HL-60/S4 (cell line): ENCODE data around the gene SLC1A3.

ENCODE experiments used
- in situ Hi-C: fragments of 300-500 bp; cut with MboI; formaldehyde crosslinking; loops from 2 replicates; pipeline ENCODE4 v1.14.3; 2022; ENCODE audit warnings: low sequenced_read_pairs

SLC1A3 gene

DNA sequence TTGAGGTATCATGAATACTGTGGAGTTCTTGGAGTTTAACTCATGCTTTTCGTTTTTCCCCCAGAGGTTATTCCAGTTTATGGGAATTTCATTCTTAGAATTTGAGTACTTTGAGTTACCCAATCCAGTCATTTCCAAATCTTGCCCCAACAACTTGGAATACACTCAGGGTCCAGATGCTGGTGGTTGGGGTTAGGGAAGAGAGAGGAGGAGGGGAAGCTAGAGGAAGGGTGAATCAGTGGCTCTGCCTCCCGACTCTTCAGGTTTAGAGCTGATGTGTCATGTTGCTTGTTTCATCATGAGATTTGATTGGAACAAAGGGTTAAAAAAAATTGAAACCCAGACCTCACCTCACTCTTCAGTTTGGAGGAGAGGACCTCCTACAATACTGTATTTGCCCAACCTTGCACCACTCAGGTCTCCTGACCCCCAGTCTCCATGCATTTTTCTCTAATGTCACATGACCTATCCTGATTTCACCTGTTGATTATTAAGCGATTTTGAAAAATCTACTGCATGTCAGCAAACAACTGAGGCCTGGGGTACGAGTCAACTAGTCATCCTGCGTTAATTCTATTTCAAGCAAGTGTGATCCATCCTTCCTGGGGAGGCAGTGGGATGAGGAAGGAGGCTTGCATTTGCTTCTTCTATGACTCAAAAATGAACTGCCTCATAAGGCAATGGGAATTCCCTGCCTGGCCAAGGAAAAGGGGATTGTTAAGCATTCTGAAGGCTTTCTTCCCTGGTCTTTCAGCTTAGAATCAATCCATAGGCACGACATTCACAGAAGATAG, 6.2 kb upstream of the SLC1A3 start:
- in situ Hi-C loops = no loop called here

DNA sequence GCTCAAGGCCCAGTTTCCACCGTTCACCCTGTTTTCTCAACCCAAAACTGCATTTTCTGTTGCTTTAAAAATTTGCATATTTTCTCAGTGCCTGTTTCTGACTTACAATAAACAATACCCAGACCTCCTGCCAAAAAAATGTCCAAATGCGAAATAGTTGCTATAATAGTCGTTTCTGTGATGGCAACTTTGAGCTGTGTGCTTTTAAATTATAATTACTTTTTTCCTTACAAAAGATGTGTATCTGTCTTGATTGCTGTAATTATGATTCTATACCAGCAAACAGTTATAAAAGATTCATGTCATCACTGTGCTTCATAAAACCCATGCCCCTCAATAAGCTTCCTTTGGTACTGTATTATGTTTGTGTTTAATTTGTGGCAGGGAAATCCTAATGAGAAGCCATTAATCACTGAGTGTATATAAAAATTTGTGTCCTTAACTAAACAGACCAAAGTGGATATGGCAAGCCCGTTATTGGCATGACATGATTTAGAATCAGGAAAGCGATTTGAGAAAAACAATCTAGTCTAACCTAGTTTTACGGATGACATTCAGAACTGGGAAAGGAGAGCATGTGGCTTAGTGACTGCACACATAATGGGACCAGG, 5.4 kb upstream of the SLC1A3 start:
- in situ Hi-C loops = no loop called here

DNA sequence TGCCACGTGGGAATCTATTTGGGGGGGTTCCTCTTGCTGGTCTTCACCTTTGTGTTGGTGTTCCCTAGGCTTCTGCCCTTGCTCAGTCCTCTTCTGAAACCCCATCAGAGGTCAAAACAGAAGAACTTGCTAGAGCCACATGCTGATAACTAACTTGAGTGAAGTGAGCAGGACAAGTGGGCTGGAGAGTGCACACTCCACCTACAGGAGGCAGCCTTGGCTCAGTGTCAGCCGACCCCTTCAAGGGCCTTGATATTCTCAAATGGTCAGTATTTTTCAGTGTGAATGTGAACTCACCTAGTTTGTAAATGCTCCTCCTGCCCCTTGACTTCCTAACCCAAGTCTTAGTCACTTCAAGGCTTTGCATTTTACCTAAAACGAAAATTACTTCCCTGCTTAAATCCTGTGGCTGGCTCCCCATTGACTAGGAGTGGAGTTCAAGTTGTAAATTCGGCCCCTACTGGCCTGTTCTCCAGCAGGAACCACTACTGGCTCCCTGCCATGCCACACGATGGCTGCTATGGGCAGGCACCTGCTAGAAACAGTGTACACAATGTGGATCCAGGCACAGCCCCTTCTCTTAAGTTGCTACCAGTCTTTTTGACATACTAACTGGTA, 3.6 kb upstream of the SLC1A3 start:
- in situ Hi-C loops = no loop called here

DNA sequence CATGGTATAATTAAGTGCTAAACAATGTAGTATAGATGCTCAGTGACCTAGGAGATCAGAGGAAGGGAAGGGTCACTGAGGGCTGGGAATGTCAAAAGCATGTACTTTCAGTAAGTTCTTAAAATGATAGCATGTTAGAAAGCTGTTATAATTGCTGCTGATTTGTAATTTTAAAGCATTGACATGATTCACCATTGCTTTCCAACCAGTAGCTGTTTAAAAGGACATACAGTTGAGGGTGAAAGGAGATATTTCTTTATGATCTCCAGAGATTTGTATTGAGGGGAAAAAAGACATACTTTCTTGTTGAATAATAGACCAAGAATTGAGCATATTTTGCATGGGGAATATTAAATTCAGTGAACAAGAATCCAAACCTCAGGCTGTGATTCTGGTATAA, 1.2 kb upstream of the SLC1A3 start:
- in situ Hi-C loops = no loop called here

DNA sequence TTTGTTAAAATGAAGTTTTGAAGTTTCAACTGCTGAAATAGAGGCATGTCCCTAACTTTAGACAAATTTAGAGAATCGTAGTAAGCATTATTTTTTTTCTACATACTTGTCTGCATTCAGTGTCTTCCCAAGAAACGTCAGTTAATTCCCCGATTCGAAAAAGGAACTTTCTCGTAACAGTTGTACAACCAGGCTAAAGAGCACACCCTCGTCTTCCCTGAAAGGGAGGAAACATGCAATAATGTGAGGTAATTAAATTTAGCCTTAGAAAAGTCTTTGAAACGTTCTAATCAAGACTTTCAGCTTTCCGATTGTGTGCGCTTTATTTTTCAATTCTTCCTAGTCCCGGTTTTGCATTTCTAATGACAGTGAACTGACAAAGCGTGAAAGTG, 374 bp upstream of the SLC1A3 start:
- in situ Hi-C loops = no loop called here

DNA sequence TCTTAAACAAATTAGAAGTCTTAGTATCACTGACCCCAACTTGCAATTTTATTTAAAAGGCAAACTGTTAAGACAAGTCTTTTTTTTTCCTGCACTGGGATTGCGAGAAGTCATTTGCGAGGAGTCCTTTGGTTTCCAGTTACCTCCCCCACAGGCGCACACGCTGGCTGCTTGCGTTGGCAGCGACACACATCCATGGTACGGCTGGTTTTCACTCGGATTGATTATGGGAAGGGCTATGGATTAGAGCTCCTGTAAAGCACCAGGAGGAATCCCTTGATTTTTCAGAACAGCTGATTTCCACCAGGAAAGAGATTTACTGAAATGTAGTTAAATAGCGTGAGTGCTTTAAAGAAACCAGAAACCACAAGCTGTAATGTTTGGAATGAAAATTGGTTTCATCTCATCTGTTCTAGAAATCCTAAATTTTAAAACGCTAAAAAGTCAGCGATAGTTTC, 737 bp downstream of the SLC1A3 start:
- in situ Hi-C loops = no loop called here

DNA sequence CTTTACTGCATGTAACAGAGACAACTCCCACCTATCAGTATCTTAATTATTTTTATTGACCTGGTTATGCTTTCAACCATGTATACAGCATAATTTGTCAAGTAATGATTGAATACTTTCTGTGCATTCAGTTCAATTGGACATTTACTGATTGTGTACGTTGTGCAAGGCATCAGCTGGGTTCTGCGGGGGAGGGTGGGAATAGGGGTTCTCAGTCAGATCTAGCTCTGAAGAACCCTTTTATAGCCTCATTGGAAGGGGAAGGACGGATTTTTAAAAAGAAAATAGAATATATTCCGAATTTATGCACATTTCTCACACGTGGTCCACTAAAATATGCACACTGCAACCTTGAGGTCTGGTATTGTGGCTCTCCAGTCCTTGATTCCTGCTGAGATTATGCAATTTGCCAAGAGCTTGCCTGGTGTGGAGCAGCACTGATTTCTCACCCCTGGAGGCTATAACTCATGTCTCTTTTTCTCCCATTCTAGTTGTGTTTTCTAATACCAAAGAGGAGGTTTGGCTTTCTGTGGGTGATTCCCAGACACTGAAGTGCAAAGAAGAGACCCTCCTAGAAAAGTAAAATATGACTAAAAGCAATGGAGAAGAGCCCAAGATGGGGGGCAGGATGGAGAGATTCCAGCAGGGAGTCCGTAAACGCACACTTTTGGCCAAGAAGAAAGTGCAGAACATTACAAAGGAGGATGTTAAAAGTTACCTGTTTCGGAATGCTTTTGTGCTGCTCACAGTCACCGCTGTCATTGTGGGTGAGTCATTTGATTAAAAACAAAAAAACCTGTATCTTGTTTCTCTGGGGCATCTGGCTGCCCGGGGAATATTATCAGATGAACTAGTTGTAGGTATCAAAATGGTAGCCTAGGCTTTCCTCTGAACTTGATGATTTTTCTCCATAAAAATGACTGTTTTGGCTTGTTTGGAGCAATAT, 1.7 kb downstream of the SLC1A3 start:
- in situ Hi-C loops = no loop called here

DNA sequence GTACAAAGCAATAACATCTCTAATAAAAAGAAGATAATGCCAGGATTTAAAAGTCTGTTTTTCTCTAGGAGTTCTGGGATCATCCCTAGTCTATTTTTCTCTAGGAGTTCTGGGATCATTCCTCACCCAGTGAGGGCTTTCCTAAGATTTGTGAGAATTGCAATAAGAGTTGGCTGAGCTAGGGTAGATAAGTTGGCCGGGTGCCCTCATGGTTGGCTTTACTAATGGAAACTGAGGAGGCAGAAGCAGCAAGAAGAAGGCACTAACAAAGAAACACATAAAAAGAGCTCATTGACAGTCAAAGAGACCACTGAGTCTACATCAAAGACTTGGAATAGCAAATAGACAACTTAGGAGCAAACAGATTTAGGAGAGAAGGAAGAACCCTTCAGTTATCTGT, 4.2 kb downstream of the SLC1A3 start:
- in situ Hi-C loops = no loop called here

DNA sequence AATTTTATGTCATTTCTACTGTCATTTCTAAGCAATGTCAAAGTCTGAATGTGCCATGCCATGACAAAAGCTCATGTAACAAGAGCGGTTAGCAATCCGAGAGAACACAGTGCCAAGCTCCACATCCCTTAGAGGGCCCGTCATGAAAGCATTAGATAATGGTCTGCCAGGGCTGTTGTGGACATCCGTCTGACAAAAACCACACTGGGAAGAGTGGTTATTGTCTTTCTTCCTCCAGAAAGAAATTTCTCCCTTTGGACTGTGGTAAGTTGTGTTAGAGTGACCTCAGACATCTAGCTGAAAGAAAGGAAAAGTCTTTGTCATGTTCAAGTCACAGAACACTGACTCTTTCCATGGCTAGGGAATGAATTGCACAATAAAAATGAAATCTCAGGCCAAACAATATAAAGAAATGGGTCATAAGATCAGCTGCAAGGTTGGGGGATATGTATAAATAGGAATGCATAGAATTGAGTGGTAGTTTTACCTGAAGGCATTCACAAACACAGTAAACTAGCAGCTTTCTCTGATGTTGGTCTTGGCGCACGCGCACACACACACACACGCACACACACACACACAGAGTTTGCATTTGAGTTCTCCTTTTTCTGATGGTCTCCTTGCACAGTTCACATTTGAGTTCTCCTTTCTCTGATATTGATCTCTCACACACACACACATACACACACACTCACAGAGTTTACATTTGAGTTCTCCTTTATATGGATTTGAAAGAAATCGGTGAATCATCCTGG, 5.3 kb downstream of the SLC1A3 start:
- in situ Hi-C loops = no loop called here

DNA sequence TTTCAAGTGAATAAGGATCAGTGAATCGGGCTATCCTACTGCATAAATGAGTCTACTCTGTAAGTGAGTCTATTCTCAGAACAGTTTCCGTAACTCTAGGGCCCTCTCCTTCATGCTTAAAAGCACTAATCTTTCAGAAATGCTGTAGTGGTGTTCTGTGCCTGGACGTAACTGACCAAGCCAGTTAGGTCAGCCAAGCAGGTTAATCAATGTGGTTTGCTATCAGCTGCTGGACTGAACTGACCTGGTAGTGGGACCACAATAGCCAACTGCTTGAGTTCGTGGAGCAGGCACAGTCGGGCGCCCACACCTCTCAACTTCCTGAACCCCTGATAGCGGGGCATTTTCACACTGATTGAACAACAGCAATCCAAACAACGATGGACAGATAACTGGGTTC, 6.8 kb downstream of the SLC1A3 start:
- in situ Hi-C loops = no loop called here

DNA sequence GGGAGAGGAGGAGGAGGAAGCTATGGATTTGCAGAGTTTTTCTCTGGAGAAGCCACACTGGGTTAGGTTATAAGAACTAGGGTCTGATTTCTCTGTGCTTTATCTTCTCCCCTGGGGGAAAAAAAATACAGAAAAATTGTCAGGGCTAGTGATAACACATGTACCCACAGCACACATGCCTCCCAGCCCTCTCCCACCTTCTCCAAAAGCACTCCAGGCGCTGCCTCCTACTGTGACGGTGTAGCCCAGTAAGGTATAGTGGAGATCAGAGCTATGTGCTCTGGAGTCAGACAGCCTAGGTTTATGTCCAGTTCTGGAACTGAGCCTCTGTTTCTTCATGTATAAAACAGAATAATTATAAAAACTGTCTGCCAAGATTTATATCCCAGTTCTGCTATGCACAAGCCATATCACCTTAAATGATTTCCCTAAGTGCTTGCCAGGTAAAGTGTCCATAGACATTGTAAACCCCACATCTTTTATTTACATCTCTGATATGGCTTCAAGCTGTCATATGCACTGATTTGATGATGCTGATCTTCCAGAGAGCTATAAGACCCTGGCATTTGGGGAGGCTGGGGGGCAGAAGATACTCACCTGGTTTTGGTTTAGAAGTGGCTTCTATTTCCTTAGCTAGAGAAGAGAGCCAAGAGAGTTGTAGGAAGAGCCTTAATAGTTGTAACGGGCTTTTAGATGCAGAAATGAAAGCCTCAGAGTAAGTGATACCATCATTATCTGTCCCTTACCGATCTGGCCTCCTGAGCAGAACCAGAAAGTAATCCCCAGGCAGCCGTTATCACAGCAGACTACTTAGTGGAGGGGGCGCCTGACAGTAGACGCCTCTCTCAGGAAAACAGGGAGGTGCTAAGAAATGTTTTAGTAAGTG, 7.6 kb downstream of the SLC1A3 start:
- in situ Hi-C loops = no loop called here

DNA sequence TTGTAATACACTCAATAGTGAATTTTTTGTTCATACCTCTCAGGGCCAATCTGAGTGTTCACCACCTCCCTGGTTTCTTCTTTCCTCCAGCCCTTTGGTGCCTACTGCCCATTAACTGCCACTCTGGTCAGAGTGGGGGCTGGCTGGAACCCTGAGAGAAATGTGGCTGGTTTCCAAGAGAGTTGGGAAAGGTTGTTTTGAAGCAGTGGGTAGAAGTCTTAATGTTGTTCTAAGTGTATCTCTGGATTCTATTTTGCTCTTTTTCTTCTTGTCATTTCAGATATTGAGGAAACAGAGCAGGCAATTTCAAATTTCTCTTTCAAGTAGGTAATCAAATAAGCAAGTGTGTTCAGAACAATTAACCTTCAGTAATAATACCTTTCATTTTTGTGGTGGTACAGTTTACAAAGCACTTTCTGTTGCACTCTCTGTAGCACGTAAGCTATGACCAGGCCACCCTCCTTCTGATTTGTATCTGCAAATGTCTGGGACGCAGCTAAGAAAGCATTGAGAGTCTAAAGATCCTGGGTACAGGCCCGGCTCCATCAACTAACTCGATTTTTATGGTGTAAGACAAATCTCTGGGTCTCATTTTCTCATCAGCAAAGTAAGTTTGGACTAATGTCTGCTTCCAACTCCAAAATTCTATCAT, 8.4 kb downstream of the SLC1A3 start:
- in situ Hi-C loops = no loop called here

DNA sequence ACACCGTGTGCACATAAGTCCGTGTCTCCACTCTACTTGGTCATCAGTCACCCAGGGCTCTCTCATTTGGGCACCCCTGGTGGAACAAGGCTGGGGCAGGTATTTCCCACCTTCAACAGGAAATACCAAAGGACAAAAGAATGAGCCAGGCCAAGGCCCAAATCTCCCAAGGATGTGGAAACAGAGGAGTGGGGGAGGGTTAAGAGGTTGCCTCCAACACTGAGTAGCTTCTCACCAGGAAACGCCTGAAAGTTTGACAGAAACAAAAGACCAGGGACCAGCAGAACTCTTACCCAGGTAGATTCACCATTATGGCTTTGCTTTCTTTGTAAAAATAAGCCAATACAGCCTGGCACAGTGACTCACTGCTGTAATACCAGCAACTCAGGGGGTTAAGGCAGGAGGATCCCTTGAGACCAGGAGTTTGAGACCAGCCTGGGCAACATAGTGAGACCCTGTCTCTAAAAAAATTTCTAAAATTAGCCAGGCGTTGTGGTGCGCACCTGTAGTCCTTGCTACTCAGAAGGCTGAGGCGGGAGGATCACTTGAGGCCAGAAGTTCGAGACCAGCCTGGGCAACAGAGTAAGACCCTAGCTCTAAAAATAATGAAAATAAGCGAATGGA, 12.7 kb downstream of the SLC1A3 start:
- in situ Hi-C loops = no loop called here

DNA sequence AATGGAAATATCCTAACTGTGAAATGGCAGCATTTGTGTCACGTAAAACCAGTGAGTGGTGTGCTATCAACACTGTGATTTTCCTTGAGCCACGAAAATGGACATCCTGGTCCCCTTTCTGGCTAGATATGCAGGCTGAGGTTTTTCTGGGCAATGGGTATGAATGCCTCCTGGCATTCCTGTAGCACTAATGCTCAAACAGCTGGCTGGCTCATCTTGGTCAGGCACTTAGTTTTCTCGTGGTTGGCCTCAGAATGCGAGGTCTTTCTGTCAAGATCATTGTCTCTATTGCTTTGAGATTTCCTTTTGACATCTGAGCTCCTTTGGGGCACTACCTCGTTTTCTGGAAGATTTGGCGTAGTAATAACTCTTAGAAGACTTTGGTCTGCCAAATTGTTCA, 15.6 kb downstream of the SLC1A3 start:
- in situ Hi-C loops = no loop called here

DNA sequence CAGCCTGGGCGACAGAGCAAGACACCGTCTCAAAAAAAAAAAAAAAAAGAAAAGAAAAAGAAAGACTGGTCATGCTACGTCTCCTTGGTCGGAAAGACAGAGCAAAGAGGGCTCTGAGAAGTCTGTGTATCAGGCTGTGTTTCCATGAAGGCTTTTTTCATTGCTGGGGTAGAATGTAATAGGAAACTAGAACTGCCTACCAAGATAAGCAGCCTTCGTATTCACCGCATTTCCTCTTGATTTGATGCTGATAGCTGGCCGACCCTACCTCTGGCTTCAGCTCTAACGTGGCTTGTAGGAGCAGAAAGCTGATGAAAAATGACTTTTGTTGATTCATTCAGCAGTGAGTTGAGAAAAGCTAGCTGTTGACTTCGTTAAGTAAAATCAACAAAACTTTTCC, 17.4 kb downstream of the SLC1A3 start:
- in situ Hi-C loops = no loop called here

DNA sequence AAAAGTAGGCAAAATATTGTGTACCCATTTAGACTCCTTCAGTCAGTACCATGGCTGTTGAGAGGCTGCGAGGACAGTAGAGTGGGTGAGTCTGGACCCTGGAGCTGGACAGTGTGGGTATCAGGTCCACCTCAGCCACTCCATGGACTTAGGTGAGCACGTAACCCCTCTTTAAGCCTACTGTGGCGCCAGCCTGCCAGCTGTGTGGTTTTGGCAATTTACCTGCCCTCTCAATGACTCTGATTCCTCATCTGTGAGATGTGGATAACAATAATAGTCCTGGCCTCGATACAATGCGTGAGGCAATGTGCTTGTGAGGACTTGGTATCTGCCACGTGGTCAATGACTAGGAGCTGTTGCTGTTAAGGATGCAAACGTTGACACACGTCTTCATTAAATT, 17.9 kb downstream of the SLC1A3 start:
- in situ Hi-C loops = no loop called here

DNA sequence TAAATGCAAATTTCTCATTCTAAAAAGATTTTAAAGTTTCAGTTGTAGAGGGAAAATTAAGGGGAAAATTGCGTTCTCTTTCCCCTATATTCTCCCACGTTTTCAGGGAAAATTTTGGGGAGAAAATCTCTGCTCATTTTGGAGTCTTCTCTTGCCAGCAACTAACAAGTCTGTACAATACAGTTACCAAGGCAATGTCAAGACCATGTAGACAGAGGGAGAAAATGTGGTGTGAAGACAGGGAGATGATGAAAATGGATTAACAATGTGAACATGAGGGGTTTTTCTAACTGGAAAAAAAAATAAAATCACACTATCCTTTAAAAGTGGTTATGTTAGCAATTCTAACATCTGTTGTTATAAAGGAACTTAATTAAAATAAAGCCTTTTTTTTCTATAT, 22.3 kb downstream of the SLC1A3 start:
- in situ Hi-C loops = no loop called here

DNA sequence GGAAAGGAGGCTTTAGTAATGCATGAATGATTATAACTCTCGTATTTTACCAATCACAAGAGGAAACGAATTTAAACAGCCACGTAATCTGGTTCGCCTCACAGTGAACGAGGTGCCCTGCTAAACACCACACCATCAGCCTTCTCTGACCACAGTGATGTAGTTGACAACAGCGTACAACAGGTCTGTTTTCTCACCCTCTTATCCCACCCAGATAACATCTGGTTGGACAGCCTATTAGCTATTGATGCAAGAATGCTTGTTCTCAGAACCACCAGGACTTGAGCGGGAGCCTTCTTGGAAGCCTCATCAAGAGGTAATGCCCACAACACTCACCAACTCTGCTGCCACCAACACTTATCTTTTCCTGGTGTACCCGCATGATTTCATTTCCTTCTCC, 23.3 kb downstream of the SLC1A3 start:
- in situ Hi-C loops = no loop called here
